Measurements from ENCODE around the gene ASCC3.

The ASCC3 gene

GRCh38 chr6:100721256-100721655 is 159.9 kb downstream of the ASCC3 start:
- no peak for DNase-seq

- no peak for DNase-seq
These were observed 161.0 kb downstream of the ASCC3 start for GRCh38 chr6:100719883-100720682.

GRCh38 chr6:100712997-100713396 is 168.1 kb downstream of the ASCC3 start:
- no peak for DNase-seq

GRCh38 chr6:100706491-100706890 is 174.6 kb downstream of the ASCC3 start:
- no peak for DNase-seq

- DNase-seq = no peak
These were observed 176.2 kb downstream of the ASCC3 start for GRCh38 chr6:100704961-100705360.

- no peak for DNase-seq
These were observed 179.4 kb downstream of the ASCC3 start for GRCh38 chr6:100701728-100702127.

GRCh38 chr6:100700009-100700408 is 181.1 kb downstream of the ASCC3 start:
- DNase-seq = no peak

GRCh38 chr6:100695445-100695844 is 185.7 kb downstream of the ASCC3 start:
- no peak for DNase-seq

GRCh38 chr6:100693249-100693927 is 187.7 kb downstream of the ASCC3 start:
- DNase-seq = no peak

GRCh38 chr6:100691972-100692371 is 189.2 kb downstream of the ASCC3 start:
- DNase-seq = no peak

GRCh38 chr6:100686216-100686615 is 194.9 kb downstream of the ASCC3 start:
- no peak for DNase-seq

GRCh38 chr6:100685747-100686146 is 195.4 kb downstream of the ASCC3 start:
- DNase-seq = no peak

GRCh38 chr6:100680163-100680562 is 201.0 kb downstream of the ASCC3 start:
- no peak for DNase-seq

GRCh38 chr6:100678027-100678426 is 203.1 kb downstream of the ASCC3 start:
- DNase-seq = no peak

- DNase-seq = no peak
These were observed 203.9 kb downstream of the ASCC3 start for GRCh38 chr6:100677240-100677639.

GRCh38 chr6:100673641-100674040 is 207.5 kb downstream of the ASCC3 start:
- DNase-seq = no peak

- DNase-seq = no peak
These were observed 209.4 kb downstream of the ASCC3 start for GRCh38 chr6:100671740-100672139.

- DNase-seq = no peak
These were observed 211.1 kb downstream of the ASCC3 start for GRCh38 chr6:100670056-100670455.

GRCh38 chr6:100665041-100665380 is 216.1 kb downstream of the ASCC3 start:
- DNase-seq = peak; percentile 2

GRCh38 chr6:100664274-100665040 is 216.7 kb downstream of the ASCC3 start:
- no peak for DNase-seq

- DNase-seq = no peak
These were observed 217.8 kb downstream of the ASCC3 start for GRCh38 chr6:100663219-100663863.

- no peak for DNase-seq
These were observed 218.9 kb downstream of the ASCC3 start for GRCh38 chr6:100662264-100662663.

- no peak for DNase-seq
These were observed 222.6 kb downstream of the ASCC3 start for GRCh38 chr6:100658486-100658885.
